H1 (cell line): ENCODE measurements around the gene CCL28. TPM values are rescaled to one million over a fixed set of nuclear protein-coding genes. Genes with fewer than 3 reads are reported as not detected.

Experiments used
- CTCF ChIA-PET: fragments of 300-600 bp; sonication (Branson Sonifier 250); formaldehyde crosslinking; loops from one replicate; lab custom pipeline; 2021; ENCODE audit not compliant: partially characterized antibody; lab: Charles Lee
- POLR2A ChIA-PET: fragments of 300-600 bp; sonication (Branson Sonifier 250); formaldehyde crosslinking; loops from one replicate; lab custom pipeline; 2021; ENCODE audit warnings: inconsistent platforms; ENCODE audit not compliant: partially characterized antibody; lab: Charles Lee
- DNase-seq, 2 experiments: peaks; one replicate each; pipeline versions ENCODE4 v3.0.0 to v3.0.0-alpha.2; 2010 to 2022; ENCODE audit warnings: low spot score in 2 of 2, low read depth in 1 of 2, mixed read lengths in 1 of 2
- FAIRE-seq: peaks from 2 replicates; lab custom pipeline; 2011; peaks lifted over from hg19 to GRCh38; lab: Jason Lieb, UNC
- H2AFZ ChIP-seq: 2 replicates; pipeline ENCODE4 v1.8.1; 2012; ENCODE audit warnings: low read length, inconsistent platforms
- H2AK5ac ChIP-seq: 2 replicates; pipeline ENCODE4 v1.6.1; 2013; ENCODE audit warnings: low read depth, low read length
- H2BK120ac ChIP-seq: replicated peaks from 2 replicates; pipeline ENCODE3; 2013; ENCODE audit warnings: low read depth, low read length, inconsistent platforms
- H2BK12ac ChIP-seq: 2 replicates; pipeline ENCODE4 v1.6.1; 2013; ENCODE audit warnings: low read depth, low read length
- H2BK15ac ChIP-seq: 2 replicates; pipeline ENCODE4 v1.6.1; 2013; ENCODE audit warnings: low read length
- H2BK20ac ChIP-seq: 2 replicates; pipeline ENCODE4 v1.6.1; 2013; ENCODE audit warnings: low read length
- H2BK5ac ChIP-seq: 2 replicates; pipeline ENCODE4 v1.6.1; 2013; ENCODE audit warnings: low read depth, low read length
- H3K14ac ChIP-seq: 2 replicates; pipeline ENCODE4 v1.6.1; 2013; ENCODE audit warnings: inconsistent platforms; ENCODE audit not compliant: insufficient read length
- H3K18ac ChIP-seq: 2 replicates; pipeline ENCODE4 v1.6.1; 2013; ENCODE audit warnings: low read length; ENCODE audit errors: extremely low read depth
- H3K23ac ChIP-seq: 2 replicates; pipeline ENCODE4 v1.6.1; 2013; ENCODE audit warnings: inconsistent platforms; ENCODE audit not compliant: insufficient read length
- H3K23me2 ChIP-seq: 2 replicates; pipeline ENCODE4 v1.6.1; 2013; ENCODE audit warnings: low read depth, low read length
- H3K27ac ChIP-seq: 2 replicates; pipeline ENCODE4 v1.6.1; 2011; ENCODE audit warnings: low read depth, low read length, inconsistent platforms
- H3K27me3 ChIP-seq, 4 experiments: replicated peaks in 1 of 4; 1 replicate in 1 of 4; 2 replicates in 3 of 4; pipeline versions ENCODE4 v1.6.1 to v1.8.1; 2011 to 2013; ENCODE audit warnings: low read length in 3 of 4, mild to moderate bottlenecking in 3 of 4, inconsistent platforms in 2 of 4, mixed read lengths in 2 of 4, moderate library complexity in 1 of 4; ENCODE audit not compliant: control insufficient read depth in 3 of 4, insufficient read depth in 3 of 4; ENCODE audit errors: extremely low read depth in 1 of 4
- H3K36me3 ChIP-seq, 4 experiments: 2 replicates each; pipeline versions ENCODE4 v1.6.1 to v1.8.1; 2011 to 2013; ENCODE audit warnings: mild to moderate bottlenecking in 4 of 4, low read length in 3 of 4, moderate library complexity in 2 of 4, control low read depth in 1 of 4, inconsistent platforms in 1 of 4; ENCODE audit not compliant: insufficient read depth in 4 of 4, control insufficient read depth in 2 of 4
- H3K4ac ChIP-seq: replicated peaks from 2 replicates; pipeline ENCODE3; 2013; ENCODE audit warnings: low read length, low read depth, mixed read lengths, inconsistent platforms; ENCODE audit not compliant: insufficient read length
- H3K4me1 ChIP-seq, 4 experiments: replicated peaks in 1 of 4; 1 replicate in 1 of 4; 2 replicates in 3 of 4; pipeline versions ENCODE4 v1.6.1 to v1.8.1; 2011 to 2013; ENCODE audit warnings: low read length in 3 of 4, inconsistent platforms in 2 of 4, mixed read lengths in 1 of 4; ENCODE audit not compliant: insufficient read depth in 4 of 4, control insufficient read depth in 3 of 4
- H3K4me2 ChIP-seq, 2 experiments: 2 replicates each; pipeline versions ENCODE4 v1.6.1 to v1.8.1; 2011 to 2013; ENCODE audit warnings: low read depth in 2 of 2, low read length in 2 of 2, control low read depth in 1 of 2, inconsistent platforms in 1 of 2, mild to moderate bottlenecking in 1 of 2; ENCODE audit not compliant: insufficient read depth in 1 of 2
- H3K4me3 ChIP-seq, 4 experiments: fragments of 200-600, 300-600 bp in 1 of 4; sonication (generic), shearing (Covaris generic), sonication (Bioruptor Twin) in 1 of 4; 2 replicates each; pipeline versions ENCODE4 v1.5.1 to v1.8.1; 2011 to 2016; ENCODE audit warnings: low read length in 4 of 4, low read depth in 3 of 4, control low read depth in 2 of 4, inconsistent platforms in 2 of 4, mild to moderate bottlenecking in 2 of 4, mixed read lengths in 1 of 4, moderate library complexity in 1 of 4; ENCODE audit not compliant: insufficient read depth in 2 of 4; ENCODE audit errors: extremely low read depth in 1 of 4
- H3K56ac ChIP-seq: replicated peaks from 2 replicates; pipeline ENCODE3; 2013; ENCODE audit warnings: low read depth, mild to moderate bottlenecking, mixed read lengths, low read length, inconsistent platforms; ENCODE audit not compliant: insufficient read length
- H3K79me1 ChIP-seq: 2 replicates; pipeline ENCODE4 v1.6.1; 2013; ENCODE audit warnings: low read depth, low read length, control low read depth
- H3K79me2 ChIP-seq, 2 experiments: 2 replicates each; pipeline versions ENCODE4 v1.6.1 to v1.8.1; 2012 to 2013; ENCODE audit warnings: low read length in 2 of 2, mild to moderate bottlenecking in 2 of 2, inconsistent platforms in 1 of 2; ENCODE audit not compliant: insufficient read depth in 2 of 2, control insufficient read depth in 1 of 2
- H3K9ac ChIP-seq, 4 experiments: replicated peaks in 1 of 4; 1 replicate in 1 of 4; 2 replicates in 3 of 4; pipeline versions ENCODE4 v1.6.1 to v1.8.1; 2011 to 2013; ENCODE audit warnings: low read depth in 3 of 4, low read length in 3 of 4, control low read depth in 2 of 4, mild to moderate bottlenecking in 2 of 4, moderate library complexity in 2 of 4, inconsistent platforms in 1 of 4; ENCODE audit errors: extremely low read depth in 1 of 4
- H3K9me3 ChIP-seq, 2 experiments: 2 replicates each; pipeline versions ENCODE4 v1.6.1 to v1.8.1; 2012 to 2013; ENCODE audit warnings: mild to moderate bottlenecking in 2 of 2, moderate library complexity in 2 of 2, control low read depth in 1 of 2, inconsistent platforms in 1 of 2, low read depth in 1 of 2, low read length in 1 of 2, mixed read lengths in 1 of 2; ENCODE audit not compliant: insufficient read depth in 2 of 2
- H4K20me1 ChIP-seq, 2 experiments: replicated peaks in 1 of 2; 2 replicates each; pipeline versions ENCODE3 to v1.8.1; 2011 to 2013; ENCODE audit warnings: inconsistent platforms in 2 of 2, low read length in 2 of 2, mild to moderate bottlenecking in 1 of 2; ENCODE audit not compliant: insufficient read depth in 2 of 2, control insufficient read depth in 1 of 2
- H4K5ac ChIP-seq: 2 replicates; pipeline ENCODE4 v1.6.1; 2013; ENCODE audit warnings: low read length, low read depth, mixed read lengths, inconsistent platforms; ENCODE audit not compliant: insufficient read length
- H4K8ac ChIP-seq: 2 replicates; pipeline ENCODE4 v1.8.0; 2013; ENCODE audit warnings: mild to moderate bottlenecking, moderate library complexity, low read length, inconsistent platforms; ENCODE audit not compliant: insufficient read depth; ENCODE audit errors: extremely low read depth
- H4K91ac ChIP-seq: replicated peaks from 2 replicates; pipeline ENCODE3; 2013; ENCODE audit warnings: low read length, mixed read lengths, inconsistent platforms; ENCODE audit not compliant: insufficient read length
- TBP ChIP-seq: IDR thresholded peaks from 2 replicates; pipeline ENCODE4 v1.6.1; 2011; ENCODE audit warnings: low read depth, low read length, improper control_type of control experiment
- WGBS, 2 experiments: shearing (Covaris generic) in 1 of 2; methylation state at CpG; one replicate each; pipeline versions ENCODE4 v1.1.6 to v1.1.7; 2013 to 2015; ENCODE audit warnings: low lambda C conversion rate in 2 of 2, mixed read lengths in 2 of 2, inconsistent platforms in 1 of 2, low coverage in 1 of 2, missing lambda C conversion rate in 1 of 2; ENCODE audit not compliant: insufficient replicate concordance in 2 of 2, insufficient coverage in 1 of 2, insufficient read length in 1 of 2; ENCODE audit errors: extremely low coverage in 1 of 2, missing lambda C conversion rate in 1 of 2; 5-methylcytosine and 5-hydroxymethylcytosine counted together
- polyA plus RNA-seq, 7 experiments: library from polyadenylated mRNA; depleted of rRNA in 3 of 7; stranded (reverse) in 5 of 7; unstranded in 2 of 7; fragments of >200 nt in 5 of 7; fragments of 200-250 nt in 2 of 7; gene quantifications; 1 replicate in 5 of 7; 2 replicates in 1 of 7; 4 replicates in 1 of 7; pipeline versions ENCODE4 v1.2.1 to v1.2.3, GENCODE V29; 2011 to 2013; ENCODE audit warnings: missing spikeins in 2 of 7, mixed read lengths in 2 of 7
- total RNA-seq: library from RNA; stranded (reverse); fragmentation: NEBNext Ultra II Directional; extraction: Animal tissue kit (Norgen Biotek cat#: 25700); gene quantifications from 2 replicates; pipeline ENCODE4 v1.2.1, GENCODE V29; 2021

The CCL28 gene
- total and polyA plus RNA-seq, 2 of the 8 experiments (the other 6 are each of a cell fraction or from before 2014, with no cell fraction given) = 0.95 TPM; not detected in 1

DNA sequence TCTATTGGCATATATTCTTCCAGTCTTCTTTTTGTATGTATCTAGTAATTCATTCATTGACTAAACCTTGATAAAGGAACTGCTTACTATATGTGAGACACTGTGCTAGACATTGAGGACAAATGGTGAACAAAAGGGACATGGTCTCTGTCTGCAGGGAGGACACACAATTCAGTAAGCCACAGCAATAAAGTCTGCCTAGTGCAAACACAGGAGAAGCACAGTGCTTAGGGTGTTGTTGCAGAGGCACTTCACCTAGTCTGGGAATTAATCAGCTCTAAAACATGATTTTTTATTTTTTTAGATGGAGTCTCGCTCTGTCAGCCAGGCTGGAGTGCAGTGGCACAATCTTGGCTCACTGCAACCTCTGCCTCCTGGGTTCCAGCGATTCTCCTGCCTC, 6.4 kb upstream of the CCL28 start:
- no peaks in the 10 kb centered on the region for H3K36me3 ChIP-seq
- H3K9me3 ChIP-seq = no peaks in the 10 kb centered on the region
- no peak overlapping the region for H3K27ac ChIP-seq
- no peak overlapping the region for H2BK20ac ChIP-seq
- H4K5ac ChIP-seq = no peak overlapping the region
- no peak overlapping the region for H2BK15ac ChIP-seq
- POLR2A ChIA-PET = no interaction called here
- DNase-seq (no peak), FAIRE-seq (no peak)
- no peak overlapping the region for H3K4me2 ChIP-seq
- no peak overlapping the region for H2BK5ac ChIP-seq
- no peak overlapping the region for H2AFZ ChIP-seq
- no peaks in the 10 kb centered on the region for H3K79me1 ChIP-seq
- no peak overlapping the region for H3K23ac ChIP-seq
- no peak overlapping the region for H3K14ac ChIP-seq
- no peak overlapping the region for H3K4me3 ChIP-seq
- no peak overlapping the region for H4K91ac ChIP-seq
- no peak overlapping the region for H2AK5ac ChIP-seq
- no peak overlapping the region for H4K8ac ChIP-seq
- no peaks in the 10 kb centered on the region for H4K20me1 ChIP-seq
- no peak overlapping the region for H3K9ac ChIP-seq
- H3K27me3 ChIP-seq = no peaks in the 10 kb centered on the region
- H3K56ac ChIP-seq = no peak overlapping the region
- 90% methylated on average over 2 of the region's 2 CpGs; no CpG with 5 or more reads in 1 of the 2 experiments for WGBS, 2 experiments
- no peak for TF ChIP-seq TBP
- no peaks in the 10 kb centered on the region for H3K79me2 ChIP-seq
- H2BK12ac ChIP-seq = no peak overlapping the region
- no peak overlapping the region for H2BK120ac ChIP-seq
- H3K23me2 ChIP-seq = no peaks in the 10 kb centered on the region
- no peaks in the 10 kb centered on the region for H3K4me1 ChIP-seq
- no peak overlapping the region for H3K18ac ChIP-seq
- CTCF ChIA-PET = interaction anchor here (1.0 kb wide), 1 partner anchor 19 kb away, joined by 3 read pairs; no protein-coding TSS in a partner anchor
- no peak overlapping the region for H3K4ac ChIP-seq
